Hepatic stellate cell (primary cell): ENCODE results near the gene THEM4.
"Not testable (repeated sequence)": the region's sequence is repeated elsewhere in the genome, so short reads cannot be mapped to it uniquely, and the experiment has no call there.

ENCODE experiments used
- DNase-seq: peaks from one replicate; pipeline ENCODE4 v3.0.0; 2011; ENCODE audit warnings: low spot score

The THEM4 gene

DNA sequence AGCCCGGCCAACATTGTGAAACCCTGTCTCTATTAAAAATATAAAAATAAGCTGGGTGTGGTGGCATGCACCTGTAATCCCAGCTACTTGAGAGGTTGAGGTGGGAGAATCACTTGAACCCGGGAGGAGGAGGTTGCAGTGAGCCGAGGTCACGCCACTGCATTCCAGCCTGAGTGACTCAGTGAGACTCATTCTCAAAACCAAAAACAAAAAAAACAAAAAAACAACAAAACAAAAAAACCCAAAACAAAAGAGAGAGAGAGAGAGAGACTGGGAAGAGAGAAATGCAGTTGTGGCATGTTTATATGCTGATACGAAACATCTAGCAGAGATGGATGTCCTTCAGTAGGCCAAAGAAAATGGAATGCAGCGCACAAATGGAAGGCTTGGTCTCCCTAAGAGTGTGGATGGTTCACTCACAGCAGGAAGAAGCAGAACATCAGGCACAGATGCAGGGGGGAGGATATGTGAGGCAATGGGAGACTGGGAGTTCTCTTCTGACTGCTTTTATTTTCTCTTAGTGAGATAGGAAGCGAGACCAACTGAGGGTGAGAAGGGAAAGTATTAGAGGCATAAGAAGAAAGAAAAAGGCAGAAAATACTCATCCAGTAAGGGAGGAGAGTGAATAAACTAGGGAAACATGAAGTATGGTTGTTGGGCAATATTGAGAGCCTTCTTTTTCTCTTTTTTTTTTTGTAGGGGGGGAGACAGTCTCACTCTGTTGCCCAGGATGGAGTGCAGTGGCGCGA lies 16.0 kb downstream of the THEM4 start:
- DNase-seq = no peak

DNA sequence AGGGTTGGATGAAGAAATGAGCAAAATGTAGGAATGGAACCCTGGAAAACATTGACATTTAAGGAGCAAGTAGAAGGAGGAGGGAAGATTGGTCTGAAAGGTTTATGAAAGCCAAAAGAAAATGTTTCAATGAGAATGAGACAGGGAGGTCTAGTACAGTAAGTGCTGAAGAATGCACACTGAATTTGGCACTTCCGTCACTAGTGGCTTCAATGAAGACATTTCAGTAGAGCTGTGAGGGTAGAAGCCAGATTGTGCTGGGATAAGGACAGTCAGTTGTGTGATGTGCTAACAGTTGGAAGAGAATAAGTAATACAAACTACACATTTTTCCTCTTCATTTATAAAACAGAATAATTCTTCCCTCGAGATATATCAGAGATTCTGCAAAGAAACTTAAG lies 17.1 kb downstream of the THEM4 start:
- DNase-seq = no peak

DNA sequence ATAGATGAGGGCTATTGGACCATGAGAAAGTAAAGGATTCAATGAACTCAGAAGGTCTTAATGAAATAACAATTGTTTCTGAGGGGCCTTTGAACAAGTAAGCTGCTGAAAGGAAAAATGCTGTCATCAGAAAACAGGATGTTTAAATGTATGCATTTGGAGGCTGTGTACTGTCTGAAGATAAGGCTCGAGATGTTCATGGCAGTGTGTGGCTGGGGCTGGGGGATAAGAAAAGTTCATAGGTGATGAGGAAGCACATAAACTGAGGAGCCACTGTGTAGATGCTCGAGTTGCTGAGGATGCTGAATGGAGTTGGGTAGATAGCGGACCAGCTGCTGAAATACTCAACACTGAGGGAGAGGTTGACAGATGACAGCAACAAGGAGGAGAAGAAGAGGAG lies 17.8 kb downstream of the THEM4 start:
- no peak for DNase-seq

DNA sequence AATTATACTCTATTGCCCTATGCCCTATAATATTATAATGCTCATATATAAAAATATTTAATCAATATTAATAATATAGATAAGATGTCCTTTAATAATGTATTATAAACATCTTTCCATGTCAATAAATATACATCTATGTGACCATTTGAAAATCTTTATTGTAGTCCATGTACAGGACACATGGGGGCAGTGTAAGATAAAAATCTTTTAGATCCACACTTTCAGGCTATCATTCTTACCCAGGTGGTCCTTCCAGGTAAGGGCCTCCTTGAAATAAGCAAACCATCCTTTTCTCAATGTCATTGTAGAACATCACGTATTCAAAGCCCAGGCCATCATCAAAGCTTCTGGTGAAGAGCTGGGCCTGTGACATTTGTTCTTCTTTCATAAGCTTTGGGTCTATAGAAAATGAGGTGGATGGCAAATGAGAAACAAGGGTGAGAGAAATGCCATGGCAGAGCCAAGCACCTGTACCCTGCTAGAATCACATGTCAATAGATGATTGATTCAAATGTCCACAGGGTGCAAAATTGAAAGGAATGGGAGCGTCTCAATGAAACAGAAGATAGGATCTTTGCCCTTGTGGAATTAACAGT lies 20.2 kb downstream of the THEM4 start:
- DNase-seq = no peak

DNA sequence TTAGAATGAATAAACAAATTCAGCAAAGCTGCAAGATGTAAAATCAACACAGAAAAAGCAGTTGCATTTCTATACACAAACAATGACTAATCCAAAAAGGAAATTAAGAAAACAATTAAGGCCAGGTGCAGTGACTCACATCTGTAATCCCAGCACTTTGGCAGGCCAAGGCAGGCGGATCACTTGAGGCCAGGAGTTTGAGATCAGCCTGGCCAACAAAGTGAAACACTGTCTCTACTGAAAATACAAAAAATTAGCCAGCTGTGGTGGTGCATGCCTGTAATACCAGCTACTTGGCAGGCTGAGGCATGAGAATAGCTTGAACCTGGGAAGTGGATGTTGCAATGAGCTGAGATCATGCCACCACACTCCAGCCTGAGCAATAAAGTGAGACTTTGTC lies 22.3 kb downstream of the THEM4 start:
- DNase-seq = no peak

DNA sequence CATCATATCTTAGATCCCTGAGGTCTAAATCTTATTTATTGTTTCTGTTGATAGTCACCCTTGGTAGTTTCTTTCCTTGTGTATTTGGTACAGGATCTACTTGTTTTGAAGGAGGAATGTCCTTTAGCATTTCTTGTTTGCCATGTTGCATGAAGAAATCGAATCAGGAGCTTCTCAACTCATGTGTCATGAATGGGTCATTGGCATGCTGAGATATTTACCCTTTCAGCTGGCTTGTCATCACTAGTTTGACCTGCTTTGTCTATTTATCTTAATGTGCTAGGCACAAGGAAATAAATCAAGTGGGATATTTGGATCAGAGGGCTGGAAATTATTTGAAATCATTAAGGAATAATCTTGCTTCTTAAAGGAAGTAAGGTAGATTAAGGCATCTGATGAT lies 23.8 kb downstream of the THEM4 start:
- no peak for DNase-seq

DNA sequence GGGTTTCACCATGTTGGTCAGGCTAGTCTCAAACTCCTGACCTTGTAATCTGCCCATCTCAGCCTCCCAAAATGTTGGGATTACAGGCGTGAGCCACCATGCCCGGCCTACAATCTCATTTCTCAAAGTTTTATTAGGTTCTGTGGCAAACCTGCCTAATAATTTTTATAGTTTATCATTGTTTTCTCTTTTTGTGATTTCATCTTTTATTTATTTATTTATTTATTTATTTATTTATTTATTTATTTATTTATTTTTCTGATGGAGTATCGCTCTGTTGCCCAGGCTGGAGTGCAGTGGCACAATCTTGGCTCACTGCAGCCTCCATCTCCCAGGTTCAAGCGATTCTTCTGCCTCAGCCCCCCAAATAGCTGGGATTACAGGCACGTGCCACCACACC lies 24.4 kb downstream of the THEM4 start:
- not testable (repeated sequence) for DNase-seq

DNA sequence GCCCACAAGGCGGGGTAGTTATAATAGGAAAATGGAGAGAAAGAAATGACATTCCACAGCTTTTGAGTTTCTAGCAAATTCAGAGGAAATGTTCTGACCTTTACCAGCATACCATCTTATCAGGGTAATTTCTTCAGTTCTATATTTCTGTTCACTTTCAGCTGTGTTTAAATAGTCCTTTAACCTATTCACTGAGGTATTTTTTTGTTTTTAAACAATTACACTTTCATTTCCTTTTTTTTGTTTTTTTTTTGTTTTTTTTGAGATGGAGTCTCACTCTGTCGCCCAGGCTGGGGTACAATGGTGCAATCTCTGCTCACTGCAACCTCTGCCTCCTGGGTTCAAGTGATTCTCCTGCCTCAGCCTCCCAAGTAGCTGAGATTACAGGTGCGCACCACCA lies 24.9 kb downstream of the THEM4 start:
- DNase-seq = not testable (repeated sequence)

DNA sequence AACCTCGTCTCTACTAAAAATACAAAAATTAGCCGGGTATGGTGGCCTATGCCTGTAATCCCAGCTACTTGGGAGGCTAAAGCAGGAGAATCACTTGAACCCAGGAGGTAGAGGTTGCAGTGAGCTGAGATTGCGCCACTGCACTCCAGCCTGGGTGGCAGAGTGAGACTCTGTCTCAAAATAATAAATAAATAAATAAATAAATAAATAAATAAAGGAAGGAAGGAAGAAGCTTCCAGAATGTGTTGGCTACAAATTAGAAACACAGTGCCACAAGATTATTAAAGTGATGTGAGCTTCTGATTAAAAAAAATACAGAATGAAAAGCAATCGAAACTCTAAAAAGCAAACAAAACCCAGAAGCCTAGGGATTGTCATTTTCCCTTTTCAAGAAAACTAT lies 25.4 kb downstream of the THEM4 start:
- DNase-seq = not testable (repeated sequence)

DNA sequence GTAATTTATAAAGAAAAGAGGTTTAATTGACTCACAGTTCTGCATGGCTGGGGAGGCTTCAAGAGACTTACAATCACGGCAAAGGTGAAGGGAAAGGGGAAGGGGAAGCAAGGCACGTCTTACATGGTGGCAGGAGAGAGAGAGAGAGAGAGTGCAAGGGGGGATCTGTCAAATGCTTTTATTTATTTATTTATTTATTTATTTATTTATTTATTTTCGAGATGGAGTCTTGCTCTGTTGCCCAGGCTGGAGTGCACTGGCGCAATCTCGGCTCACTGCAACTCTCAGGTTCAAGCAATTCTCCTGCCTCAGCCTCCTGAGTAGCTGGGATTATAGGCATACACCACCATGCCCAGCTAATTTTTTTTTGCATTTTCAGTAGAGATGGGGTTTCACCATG lies 26.4 kb downstream of the THEM4 start:
- not testable (repeated sequence) for DNase-seq

DNA sequence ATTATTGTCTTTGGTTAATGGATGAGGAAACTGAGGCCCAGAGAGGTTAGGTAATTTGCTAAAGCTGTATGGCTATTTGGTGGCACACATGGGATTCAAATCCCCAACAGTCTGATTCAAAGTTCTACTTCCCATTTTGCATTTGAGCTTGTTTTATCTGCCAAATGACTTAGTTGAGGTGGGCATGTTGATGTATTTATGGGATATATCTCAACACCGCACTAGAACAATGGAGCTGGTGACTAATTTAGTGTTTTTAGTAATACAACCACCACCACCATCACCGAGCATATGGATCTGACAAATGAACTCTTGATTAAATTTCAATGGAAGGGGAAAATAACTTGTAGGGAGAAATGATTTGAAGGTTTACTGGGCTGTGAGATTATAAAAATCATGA lies 26.8 kb downstream of the THEM4 start:
- DNase-seq = no peak

DNA sequence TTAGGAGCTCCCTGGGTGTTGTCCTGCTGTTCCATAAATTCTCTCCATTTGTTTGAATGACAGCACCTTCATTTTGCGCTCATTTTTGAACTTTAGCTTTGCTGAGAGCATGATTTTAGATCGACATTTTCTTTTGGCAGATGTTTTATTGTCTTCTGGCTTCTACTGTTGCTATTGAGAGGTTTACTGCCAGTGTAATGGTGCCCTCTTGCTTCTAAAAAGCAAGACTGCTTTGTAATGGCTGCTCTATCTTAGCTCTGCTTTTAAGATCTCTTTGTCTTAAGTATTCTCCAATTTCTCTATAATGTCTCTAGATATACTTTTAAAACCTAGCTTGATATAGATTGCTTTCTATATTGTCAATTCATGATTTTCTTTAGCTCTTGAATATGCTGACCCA lies 27.8 kb downstream of the THEM4 start:
- no peak for DNase-seq

DNA sequence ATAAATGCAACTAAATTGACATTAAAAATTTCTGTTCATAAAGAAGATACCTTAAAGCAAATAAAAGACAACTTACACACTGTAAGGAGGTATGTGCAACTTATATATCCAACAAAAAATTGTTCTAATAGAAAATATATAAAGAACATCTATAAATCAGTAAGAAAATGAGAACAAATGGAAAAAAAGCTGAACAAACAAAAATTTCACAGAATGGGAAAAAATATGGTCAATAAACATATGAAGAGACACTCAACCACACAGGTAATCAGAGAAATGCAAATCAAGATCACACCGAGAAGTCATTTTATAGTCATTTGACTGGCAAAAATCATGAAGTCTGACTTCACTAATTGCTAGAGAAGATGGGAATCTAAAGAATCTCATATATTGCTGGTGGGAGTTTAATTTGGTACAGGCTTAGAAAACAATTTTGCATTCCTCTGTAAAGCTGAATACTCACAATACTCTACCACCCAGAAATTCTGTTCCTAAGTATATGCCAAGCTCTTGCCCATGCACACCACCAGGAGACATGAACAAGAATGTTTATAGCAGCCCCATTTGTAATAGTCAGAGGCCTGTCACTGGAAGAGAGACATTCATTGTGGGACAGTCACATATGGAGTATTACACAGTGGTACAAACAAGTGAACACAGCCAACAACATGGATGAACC lies 33.8 kb downstream of the THEM4 start:
- no peak for DNase-seq

DNA sequence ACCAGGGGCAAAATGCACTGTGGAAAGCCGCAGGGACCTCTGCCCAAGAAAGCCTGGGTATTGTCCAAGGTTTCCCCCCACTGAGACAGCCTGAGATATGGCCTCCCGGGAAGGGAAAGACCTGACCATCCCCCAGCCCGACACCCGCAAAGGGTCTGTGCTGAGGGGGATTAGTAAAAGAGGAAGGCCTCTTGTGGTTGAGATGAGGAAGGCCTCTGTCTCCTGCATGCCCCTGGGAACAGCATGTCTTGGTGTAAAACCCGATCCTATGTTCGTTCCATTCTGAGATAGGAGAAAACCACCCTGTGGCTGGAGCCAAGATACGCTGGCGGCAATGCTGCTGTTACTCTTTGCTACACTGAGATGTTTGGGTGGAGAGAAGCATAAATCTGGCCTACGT lies 36.5 kb downstream of the THEM4 start:
- not testable (repeated sequence) for DNase-seq

DNA sequence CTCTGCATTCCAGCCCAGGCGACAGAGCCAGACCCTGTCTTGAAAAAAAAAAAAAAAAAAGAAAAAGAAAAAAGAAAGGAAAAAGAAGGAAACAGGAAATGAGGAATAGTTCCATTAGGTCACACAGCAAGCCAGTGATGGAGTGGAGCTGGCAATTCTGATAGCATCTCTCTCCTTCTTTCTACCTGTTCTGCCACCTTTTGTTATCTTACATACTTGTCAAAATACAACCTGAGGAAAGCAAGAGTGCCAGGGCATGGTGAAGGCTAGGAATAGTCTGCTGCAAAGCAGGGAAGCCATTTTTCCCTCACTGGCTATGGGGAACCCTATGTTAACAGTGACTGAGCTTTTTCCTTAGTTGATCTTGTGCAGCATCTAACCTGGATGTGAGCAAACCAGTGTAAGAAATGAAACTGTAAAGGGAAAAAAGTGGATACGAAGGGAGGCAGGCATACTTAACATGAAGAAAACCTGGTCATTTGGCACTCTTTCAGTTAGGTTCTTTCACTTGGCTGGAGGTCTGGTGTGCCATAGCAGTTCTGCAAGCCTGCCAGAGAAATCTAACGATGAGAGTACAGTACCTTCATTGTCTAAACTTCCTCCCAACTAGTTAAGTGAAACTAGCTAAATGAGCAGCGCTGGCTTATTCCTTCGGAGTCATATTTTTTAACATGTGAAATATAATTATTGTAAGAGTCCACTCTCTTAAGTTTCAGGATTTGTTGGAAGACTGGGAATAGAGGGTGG lies 37.9 kb downstream of the THEM4 start:
- DNase-seq = no peak

DNA sequence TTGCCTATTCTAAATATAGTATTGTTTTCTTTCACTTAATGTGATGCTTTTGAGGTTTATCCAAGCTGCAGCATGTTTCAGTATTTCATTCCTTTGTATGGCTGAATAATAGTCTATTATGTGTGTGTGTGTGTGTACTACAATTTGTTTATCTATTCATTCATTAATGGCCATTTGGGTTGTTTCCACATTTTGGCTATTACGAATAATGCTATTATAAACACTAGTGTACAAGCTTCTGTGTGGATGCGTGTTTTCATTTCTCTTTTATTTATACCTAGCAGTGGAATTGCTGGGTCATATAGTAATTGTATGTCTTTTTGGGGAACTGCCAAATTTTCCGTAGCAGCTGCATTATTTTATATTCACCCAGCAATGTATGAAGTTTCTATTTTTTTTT lies 40.8 kb downstream of the THEM4 start:
- DNase-seq = no peak

DNA sequence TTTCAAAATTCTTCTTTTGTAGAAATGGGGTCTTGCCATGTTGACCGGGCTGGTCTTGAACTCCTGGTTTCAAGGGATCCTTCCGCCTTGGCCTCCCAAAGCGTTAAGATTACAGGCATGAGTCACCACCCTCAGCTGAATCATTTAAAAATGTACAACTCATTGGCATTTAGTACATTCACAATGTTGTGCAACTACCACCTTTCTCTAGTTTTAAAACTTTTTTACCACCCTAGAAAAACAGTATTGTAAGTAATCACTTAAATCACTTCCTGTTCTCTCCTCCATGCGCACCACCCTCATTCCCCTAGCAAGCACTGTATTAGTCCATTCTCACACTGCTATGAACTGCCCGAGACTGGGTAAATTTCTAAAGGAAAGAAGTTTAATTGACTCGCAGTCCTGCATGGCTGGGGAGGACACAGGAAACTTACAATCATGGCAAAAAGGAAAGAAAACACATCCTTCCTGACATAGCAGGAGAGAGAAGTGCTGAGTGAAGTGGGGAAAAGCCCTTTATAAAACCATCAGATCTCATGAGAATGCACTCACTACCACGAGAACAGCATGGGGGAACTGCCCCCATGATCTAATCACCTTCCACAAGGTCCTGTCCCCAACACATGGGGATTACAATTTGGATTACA lies 41.4 kb downstream of the THEM4 start:
- no peak for DNase-seq

DNA sequence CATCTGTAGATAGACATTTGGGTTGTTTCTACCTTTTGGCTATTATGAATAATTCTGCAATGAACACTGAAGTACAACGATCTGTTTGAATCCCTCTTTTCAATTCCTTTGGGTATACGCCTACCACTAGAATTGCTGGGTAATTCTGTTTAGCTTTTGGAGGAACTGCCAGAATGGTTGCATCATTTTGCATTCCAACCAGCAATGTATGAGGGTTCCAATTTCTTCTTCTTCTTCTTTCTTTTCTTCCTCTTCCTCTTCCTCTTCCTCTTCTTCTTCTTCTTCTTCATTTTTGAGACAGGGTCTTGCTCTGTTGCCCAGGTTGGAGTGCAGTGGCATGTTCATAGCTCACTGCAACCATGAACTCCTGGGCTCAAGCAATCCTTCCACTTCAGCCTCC lies 42.0 kb downstream of the THEM4 start:
- no peak for DNase-seq

DNA sequence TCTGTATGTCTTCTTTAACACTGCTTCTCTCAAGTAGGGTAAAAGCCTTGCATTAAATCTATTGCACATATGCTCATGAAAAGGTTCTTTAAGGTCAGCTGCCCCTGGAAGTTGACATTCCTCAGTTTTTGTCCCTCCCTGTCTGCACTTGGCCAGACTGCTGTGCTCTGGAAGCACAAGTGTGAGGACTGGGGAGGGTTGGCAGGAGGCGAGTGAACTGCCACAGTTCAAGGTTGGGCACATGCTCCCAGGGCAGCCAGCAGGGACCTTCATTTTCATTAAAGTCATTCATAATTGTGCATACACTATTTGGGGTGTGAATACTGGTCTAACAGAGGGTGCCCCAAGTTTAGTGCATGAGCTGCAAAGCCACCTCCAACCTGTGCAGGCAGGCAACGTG lies 44.9 kb downstream of the THEM4 start:
- DNase-seq = no peak

DNA sequence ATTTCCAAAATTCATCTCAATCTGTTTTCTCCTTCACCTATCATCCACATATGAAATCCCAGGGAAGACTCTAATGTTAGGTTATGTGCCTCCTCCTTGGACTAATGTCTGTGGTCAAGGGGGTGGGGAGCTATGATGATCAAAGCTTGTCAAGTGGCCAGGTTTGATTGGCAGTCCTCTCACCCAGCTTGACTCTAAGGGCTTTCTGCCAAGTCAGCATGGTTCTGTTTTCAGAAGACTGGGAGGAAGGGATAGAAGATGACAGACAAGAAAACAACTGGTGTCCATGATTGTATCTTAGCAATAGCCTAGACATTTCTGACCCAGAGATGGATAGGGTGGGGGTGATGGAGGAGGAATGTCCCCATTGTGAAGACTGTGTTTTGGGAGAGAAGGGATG lies 46.7 kb downstream of the THEM4 start:
- DNase-seq = no peak

DNA sequence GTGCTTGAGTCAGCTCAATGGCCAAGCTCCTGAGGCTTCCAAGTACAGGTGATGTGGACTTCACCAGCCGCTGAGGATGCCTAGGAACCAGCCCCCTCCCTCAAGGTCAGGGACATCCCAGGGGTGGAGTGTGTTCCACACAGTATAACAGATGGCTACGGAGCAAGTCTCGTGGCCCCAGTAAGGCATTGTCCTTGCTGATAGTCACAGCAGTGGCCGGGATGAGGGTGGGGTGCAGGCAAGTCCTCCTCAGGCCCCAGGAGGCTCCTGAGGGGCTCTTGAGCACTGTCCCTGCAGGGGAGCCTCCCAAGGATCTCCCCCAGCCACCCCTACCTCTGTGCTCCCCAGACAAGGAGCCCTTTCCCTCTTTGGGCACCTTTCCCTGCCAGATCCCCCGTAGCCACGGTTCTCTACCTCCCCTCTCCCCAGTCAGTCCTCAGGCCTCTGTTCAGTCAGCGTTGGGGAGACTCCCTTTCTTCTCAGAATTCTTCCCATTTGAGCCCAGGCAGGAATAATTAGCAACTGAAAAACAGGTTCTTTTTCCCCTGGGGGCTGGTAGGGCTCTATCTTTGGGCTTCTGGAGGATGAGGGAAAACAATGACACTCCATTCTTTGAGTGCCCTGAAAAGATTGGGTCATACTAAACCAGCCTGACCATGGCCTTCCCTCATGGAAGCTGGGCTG lies 48.7 kb downstream of the THEM4 start:
- DNase-seq = no peak

DNA sequence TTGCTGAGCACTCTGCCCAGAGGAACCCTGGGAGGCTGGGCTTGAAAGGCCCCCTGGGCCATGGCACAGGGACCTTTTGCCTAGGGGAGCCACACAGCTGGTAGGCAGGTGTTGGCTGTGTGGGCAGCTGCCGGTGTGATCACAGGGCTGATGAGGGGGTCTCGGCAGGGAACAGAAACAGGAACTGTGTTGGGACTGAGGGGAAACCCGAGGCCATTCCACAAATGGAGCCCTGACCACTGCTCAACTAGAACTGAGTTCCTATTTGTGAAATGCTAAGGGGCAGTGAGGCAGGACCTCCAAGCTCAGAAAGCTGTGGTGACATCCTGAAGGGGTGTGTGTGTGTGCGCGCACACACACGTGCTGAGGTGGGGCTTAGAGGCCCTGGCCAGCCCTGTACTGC lies 49.4 kb downstream of the THEM4 start:
- DNase-seq = no peak
